Measurements from ENCODE around the gene LPP.

- no peak for TF ChIP-seq CTCF (IDR thresholded peaks at IDR 0.05)
- TF ChIP-seq ZFX (IDR thresholded peaks at IDR 0.05; ENCODE audit: borderline replicate concordance), result no peak
Measured at GRCh38 chr3:188257384-188258026, 103.5 kb downstream of the LPP start.

Data from 22Rv1 (cell line).